ENCODE data around the gene FAP. TPM values are rescaled to one million over a fixed set of nuclear protein-coding genes. Genes with fewer than 3 reads are reported as not detected.

FAP gene
- total and polyA plus RNA-seq, 2 of the 4 experiments (the other 2 are of a cell fraction), result 71.0 to 95.0 TPM

DNA sequence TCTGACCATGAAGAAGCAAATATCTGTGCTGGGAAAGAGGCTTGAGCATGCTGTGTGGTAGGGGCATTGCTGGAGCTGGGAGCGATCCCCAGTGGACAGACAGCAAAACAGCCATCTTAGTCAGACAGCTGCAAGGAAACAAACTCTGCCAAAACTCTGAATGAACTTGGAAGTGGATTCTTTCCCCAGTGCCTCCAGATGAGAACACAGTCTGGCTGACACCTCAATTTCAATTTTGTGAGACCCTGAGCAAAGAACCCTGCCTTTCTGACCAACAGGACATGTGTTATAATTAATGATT lies 23.2 kb upstream of the FAP start:
- H3K23ac ChIP-seq (ENCODE audit: low read depth, low read length), result no peak overlapping the region
- no peak overlapping the region for H2AK5ac ChIP-seq (ENCODE audit: low read depth, low read length)
- H3K27me3 ChIP-seq (ENCODE audit: control insufficient read depth, insufficient read depth, low read length), result no peaks in the 10 kb centered on the region
- H3K18ac ChIP-seq (ENCODE audit: low read depth, low read length), result no peak overlapping the region
- POLR2A ChIA-PET (ENCODE audit: unreplicated experiment), result no interaction called here
- TF ChIP-seq, protein P1, sequence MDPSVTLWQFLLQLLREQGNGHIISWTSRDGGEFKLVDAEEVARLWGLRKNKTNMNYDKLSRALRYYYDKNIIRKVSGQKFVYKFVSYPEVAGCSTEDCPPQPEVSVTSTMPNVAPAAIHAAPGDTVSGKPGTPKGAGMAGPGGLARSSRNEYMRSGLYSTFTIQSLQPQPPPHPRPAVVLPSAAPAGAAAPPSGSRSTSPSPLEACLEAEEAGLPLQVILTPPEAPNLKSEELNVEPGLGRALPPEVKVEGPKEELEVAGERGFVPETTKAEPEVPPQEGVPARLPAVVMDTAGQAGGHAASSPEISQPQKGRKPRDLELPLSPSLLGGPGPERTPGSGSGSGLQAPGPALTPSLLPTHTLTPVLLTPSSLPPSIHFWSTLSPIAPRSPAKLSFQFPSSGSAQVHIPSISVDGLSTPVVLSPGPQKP (IDR thresholded peaks at IDR 0.05; ENCODE audit: borderline replicate concordance, low read depth, low read length), result no peak
- TF ChIP-seq MAZ (IDR thresholded peaks at IDR 0.05; ENCODE audit: borderline replicate concordance, low read depth, low read length) (no peak), RCOR1 (IDR thresholded peaks at IDR 0.05; ENCODE audit: insufficient replicate concordance, low read length) (no peak), RFX5 (IDR thresholded peaks at IDR 0.05; ENCODE audit: low read depth, low read length) (no peak), MAFK (IDR thresholded peaks at IDR 0.05; ENCODE audit: low read depth, low read length) (no peak), BHLHE40 (IDR thresholded peaks at IDR 0.05; ENCODE audit: low read depth, low read length) (no peak), NFE2L2 (IDR thresholded peaks at IDR 0.05; ENCODE audit: low read depth, low read length) (no peak)
- H3K14ac ChIP-seq (replicated peaks; ENCODE audit: low read depth, low read length), result no peak overlapping the region
- H3K4me1 ChIP-seq (ENCODE audit: control insufficient read depth, insufficient read depth, low read length), result peaks cover under 1% of the 10 kb centered on the region; the same call in 1 of the 2 replicates
- no peak overlapping the region for H2BK15ac ChIP-seq (ENCODE audit: low read depth, low read length)
- no CpG with 5 or more reads among the region's 1 CpG for WGBS, 2 experiments (ENCODE audit: extremely low coverage in 2 of 2, insufficient read length in 1 of 2)
- no peak overlapping the region for H2BK120ac ChIP-seq (ENCODE audit: low read depth, low read length)
- in situ Hi-C loops (cut with MboI; ENCODE audit: low sequenced_read_pairs), result no loop called here
- no peak overlapping the region for H3K56ac ChIP-seq (ENCODE audit: extremely low read depth, insufficient read depth, low read length)
- DNase-seq (no peak), ATAC-seq (ENCODE audit: low read depth) (no peak)
- no peak overlapping the region for H2AK9ac ChIP-seq (replicated peaks; ENCODE audit: low read depth, low read length, poor library complexity)
- CTCF ChIA-PET, result no interaction called here
- H2BK5ac ChIP-seq (ENCODE audit: low read depth, low read length, poor library complexity, severe bottlenecking), result no peak overlapping the region
- H3K79me1 ChIP-seq (ENCODE audit: low read depth in 1 of 2, low read length in 2 of 2), result no peaks in the 10 kb centered on the region
- no peak overlapping the region for H2BK20ac ChIP-seq (ENCODE audit: low read depth, low read length)
- no peak overlapping the region for H4K5ac ChIP-seq (ENCODE audit: low read depth, low read length)
- H3K36me3 ChIP-seq (ENCODE audit: control insufficient read depth, insufficient read depth, low read length), result no peaks in the 10 kb centered on the region
- H3K4me3 ChIP-seq (ENCODE audit: insufficient read depth, low read depth, low read length), result no peak overlapping the region
- no peaks in the 10 kb centered on the region for H3K9me3 ChIP-seq (ENCODE audit: control insufficient read depth, insufficient read depth, low read length)
- no peak overlapping the region for H3K4me2 ChIP-seq (ENCODE audit: low read depth, low read length)
- dilution Hi-C loops (cut with HindIII; ENCODE audit: low sequenced_read_pairs, unreplicated experiment), result no loop called here
- no peak overlapping the region for H4K91ac ChIP-seq (ENCODE audit: insufficient read depth, low read depth, low read length)
- no peak overlapping the region; a peak in 1 of 4 replicates for H4K8ac ChIP-seq (ENCODE audit: low read depth in 2 of 2, low read length in 2 of 2)
- H3K4ac ChIP-seq (ENCODE audit: low read depth, low read length), result no peak overlapping the region
- H2AFZ ChIP-seq (replicated peaks; ENCODE audit: low read length, poor library complexity), result no peak overlapping the region
- intact Hi-C loops (cut with micrococcal nuclease), result no loop called here
- no peak overlapping the region for H3K9ac ChIP-seq (ENCODE audit: low read depth, low read length)
- H3K27ac ChIP-seq (ENCODE audit: insufficient read depth, low read length), result no peak overlapping the region
- no TSS peak for BruUV-seq (replicated peaks)
- no peaks in the 10 kb centered on the region for H4K20me1 ChIP-seq (ENCODE audit: insufficient read depth, low read length)
- H3K9me1 ChIP-seq (ENCODE audit: insufficient read depth, low read length), result no peaks in the 10 kb centered on the region; the same call in 1 of the 2 replicates

Measured in IMR-90 (cell line).